ENCODE measurements around the gene INTU. TPM values are rescaled to one million over a fixed set of nuclear protein-coding genes. Genes with fewer than 3 reads are reported as not detected.
A peak's percentile ranks its signal among the peaks of the same experiment; 100 is the strongest.

The INTU gene
- total RNA-seq, 1 donor from 2014 or later: 11.1 TPM

GRCh38 chr4:127618427-127618826, 14.3 kb upstream of the INTU start:
- Histone ChIP-seq H3K9me3 (no peaks in the 10 kb centered on the region), H3K4me3 (no peak overlapping the region), H3K27ac (no peak overlapping the region), H3K27me3 (ENCODE audit: low read depth) (peaks cover 22% of the 10 kb centered on the region), H3K4me1 (peaks cover 11% of the 10 kb centered on the region), H3K36me3 (no peaks in the 10 kb centered on the region)
- DNase-seq (no peak), ATAC-seq (no peak)
- intact Hi-C loops (cut with DNase I): no loop called here
- no peak for TF ChIP-seq CTCF (IDR thresholded peaks at IDR 0.05)

GRCh38 chr4:127622621-127622920, 10.2 kb upstream of the INTU start:
- Histone ChIP-seq H3K4me1 (peaks cover 12% of the 10 kb centered on the region), H3K9me3 (no peaks in the 10 kb centered on the region), H3K27ac (no peak overlapping the region), H3K4me3 (peak overlapping the region; percentile 66), H3K27me3 (ENCODE audit: low read depth) (peaks cover 23% of the 10 kb centered on the region), H3K36me3 (no peaks in the 10 kb centered on the region)
- no peak for TF ChIP-seq CTCF (IDR thresholded peaks at IDR 0.05)
- no peak for DNase-seq
- intact Hi-C loops (cut with DNase I): no loop called here
- no peak for ATAC-seq

GRCh38 chr4:127622921-127623796, 9.6 kb upstream of the INTU start:
- H3K4me1 ChIP-seq: peaks cover 12% of the 10 kb centered on the region
- TF ChIP-seq CTCF (IDR thresholded peaks at IDR 0.05): peak; percentile 38
- no peaks in the 10 kb centered on the region for H3K36me3 ChIP-seq
- DNase-seq: peak; percentile 56
- peak; percentile 87 to 89 for ATAC-seq
- intact Hi-C loops (cut with DNase I): no loop called here
- peak overlapping the region; percentile 66 for H3K4me3 ChIP-seq
- peaks cover 23% of the 10 kb centered on the region for H3K27me3 ChIP-seq (ENCODE audit: low read depth)
- no peaks in the 10 kb centered on the region for H3K9me3 ChIP-seq
- H3K27ac ChIP-seq: peak overlapping the region; percentile 53

GRCh38 chr4:127623797-127624083, 9.0 kb upstream of the INTU start:
- Histone ChIP-seq H3K4me3 (peak overlapping the region; percentile 66), H3K4me1 (peaks cover 12% of the 10 kb centered on the region), H3K27ac (peak overlapping the region; percentile 53), H3K27me3 (ENCODE audit: low read depth) (peaks cover 23% of the 10 kb centered on the region), H3K36me3 (no peaks in the 10 kb centered on the region), H3K9me3 (no peaks in the 10 kb centered on the region)
- TF ChIP-seq CTCF (IDR thresholded peaks at IDR 0.05): no peak
- intact Hi-C loops (cut with DNase I): no loop called here
- DNase-seq (no peak), ATAC-seq (peak in 1 of 2 donors; percentile 45)

GRCh38 chr4:127624173-127624572, 8.6 kb upstream of the INTU start:
- Histone ChIP-seq H3K4me3 (peak overlapping the region; percentile 66), H3K27ac (no peak overlapping the region), H3K27me3 (ENCODE audit: low read depth) (peaks cover 23% of the 10 kb centered on the region), H3K36me3 (no peaks in the 10 kb centered on the region), H3K9me3 (no peaks in the 10 kb centered on the region), H3K4me1 (peaks cover 12% of the 10 kb centered on the region)
- intact Hi-C loops (cut with DNase I): no loop called here
- no peak for TF ChIP-seq CTCF (IDR thresholded peaks at IDR 0.05)
- ATAC-seq: no peak
- DNase-seq: no peak
